ENCODE results near the gene GP1BA. TPM values are rescaled to one million over a fixed set of nuclear protein-coding genes. Genes with fewer than 3 reads are reported as not detected.

GP1BA gene
- total and polyA plus RNA-seq, 10 of the 15 experiments (the other 5 are each of a cell fraction or from before 2014, with no cell fraction given): 0.04 to 0.67 (median 0.28) TPM; not detected in 1

DNA sequence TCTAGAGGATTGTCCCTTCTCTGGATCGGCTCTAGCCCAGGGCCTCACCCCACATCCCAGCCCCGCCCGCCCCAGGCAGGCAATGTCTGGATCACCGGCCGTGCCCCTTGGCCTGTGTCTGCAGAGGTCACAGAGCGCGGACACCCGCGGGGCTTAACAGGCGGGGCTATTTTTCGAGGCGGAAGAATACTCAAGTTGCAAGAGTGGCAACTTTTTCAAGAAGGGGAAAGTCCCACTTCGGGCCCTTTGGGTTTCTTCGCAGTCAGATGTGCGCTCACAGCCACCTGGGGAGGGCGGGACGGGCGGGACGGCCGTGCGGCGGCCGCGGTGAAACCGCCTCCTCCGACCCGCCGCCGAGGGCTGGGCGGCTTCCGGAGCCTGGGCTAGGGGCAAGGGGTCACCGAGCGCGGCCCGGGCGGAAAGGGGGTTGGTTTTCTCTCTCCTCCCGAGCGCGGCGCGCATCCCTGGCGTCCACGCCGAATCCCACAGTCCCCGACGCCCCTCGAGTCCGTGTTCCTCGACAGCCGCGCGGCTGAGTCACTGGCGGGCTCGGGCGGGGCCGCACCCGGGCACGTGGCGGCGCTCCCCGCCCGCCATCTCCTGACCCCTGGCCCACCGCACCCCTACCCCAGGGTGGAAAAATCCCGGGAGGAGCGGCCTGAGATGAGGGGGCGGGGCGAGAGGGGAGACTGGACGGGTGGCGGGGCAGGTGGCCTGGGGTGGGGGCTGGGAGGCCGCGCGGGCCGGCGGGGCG is 17.4 kb downstream of the GP1BA start (continued):
- TF ChIP-seq, protein P1, sequence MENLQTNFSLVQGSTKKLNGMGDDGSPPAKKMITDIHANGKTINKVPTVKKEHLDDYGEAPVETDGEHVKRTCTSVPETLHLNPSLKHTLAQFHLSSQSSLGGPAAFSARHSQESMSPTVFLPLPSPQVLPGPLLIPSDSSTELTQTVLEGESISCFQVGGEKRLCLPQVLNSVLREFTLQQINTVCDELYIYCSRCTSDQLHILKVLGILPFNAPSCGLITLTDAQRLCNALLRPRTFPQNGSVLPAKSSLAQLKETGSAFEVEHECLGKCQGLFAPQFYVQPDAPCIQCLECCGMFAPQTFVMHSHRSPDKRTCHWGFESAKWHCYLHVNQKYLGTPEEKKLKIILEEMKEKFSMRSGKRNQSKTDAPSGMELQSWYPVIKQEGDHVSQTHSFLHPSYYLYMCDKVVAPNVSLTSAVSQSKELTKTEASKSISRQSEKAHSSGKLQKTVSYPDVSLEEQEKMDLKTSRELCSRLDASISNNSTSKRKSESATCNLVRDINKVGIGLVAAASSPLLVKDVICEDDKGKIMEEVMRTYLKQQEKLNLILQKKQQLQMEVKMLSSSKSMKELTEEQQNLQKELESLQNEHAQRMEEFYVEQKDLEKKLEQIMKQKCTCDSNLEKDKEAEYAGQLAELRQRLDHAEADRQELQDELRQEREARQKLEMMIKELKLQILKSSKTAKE (IDR thresholded peaks at IDR 0.05; ENCODE audit: low read depth, poor library complexity, severe bottlenecking): no peak
- TF ChIP-seq POLR2A (IDR thresholded peaks at IDR 0.05; ENCODE audit: low read depth, low read length) (peak; percentile 83), HDAC2 (IDR thresholded peaks at IDR 0.05) (no peak), PML (IDR thresholded peaks at IDR 0.05; ENCODE audit: low read length) (no peak), RCOR1 (conservative IDR thresholded peaks at IDR 0.05; ENCODE audit: low read depth, low read length) (peak; percentile 78; the same call in 1 of the 2 replicates), SMC3 (IDR thresholded peaks at IDR 0.05; ENCODE audit: borderline replicate concordance, low read length) (no peak), RAD51 (IDR thresholded peaks at IDR 0.05) (no peak), ZNF207 (IDR thresholded peaks at IDR 0.05; ENCODE audit: borderline replicate concordance) (no peak), CBX3 (IDR thresholded peaks at IDR 0.05; ENCODE audit: borderline replicate concordance, low read depth) (no peak), GATAD2B (conservative IDR thresholded peaks at IDR 0.05; ENCODE audit: low read depth) (no peak; the same call in 1 of the 2 replicates), FOXK2 (IDR thresholded peaks at IDR 0.05) (no peak), NBN (IDR thresholded peaks at IDR 0.05) (0 out of 2 replicates have a peak, but pooled peaks have one; percentile 1), DPF2 (IDR thresholded peaks at IDR 0.05) (peak; percentile 62; the same call in 1 of the 2 replicates)
- TF ChIP-seq, protein P2, sequence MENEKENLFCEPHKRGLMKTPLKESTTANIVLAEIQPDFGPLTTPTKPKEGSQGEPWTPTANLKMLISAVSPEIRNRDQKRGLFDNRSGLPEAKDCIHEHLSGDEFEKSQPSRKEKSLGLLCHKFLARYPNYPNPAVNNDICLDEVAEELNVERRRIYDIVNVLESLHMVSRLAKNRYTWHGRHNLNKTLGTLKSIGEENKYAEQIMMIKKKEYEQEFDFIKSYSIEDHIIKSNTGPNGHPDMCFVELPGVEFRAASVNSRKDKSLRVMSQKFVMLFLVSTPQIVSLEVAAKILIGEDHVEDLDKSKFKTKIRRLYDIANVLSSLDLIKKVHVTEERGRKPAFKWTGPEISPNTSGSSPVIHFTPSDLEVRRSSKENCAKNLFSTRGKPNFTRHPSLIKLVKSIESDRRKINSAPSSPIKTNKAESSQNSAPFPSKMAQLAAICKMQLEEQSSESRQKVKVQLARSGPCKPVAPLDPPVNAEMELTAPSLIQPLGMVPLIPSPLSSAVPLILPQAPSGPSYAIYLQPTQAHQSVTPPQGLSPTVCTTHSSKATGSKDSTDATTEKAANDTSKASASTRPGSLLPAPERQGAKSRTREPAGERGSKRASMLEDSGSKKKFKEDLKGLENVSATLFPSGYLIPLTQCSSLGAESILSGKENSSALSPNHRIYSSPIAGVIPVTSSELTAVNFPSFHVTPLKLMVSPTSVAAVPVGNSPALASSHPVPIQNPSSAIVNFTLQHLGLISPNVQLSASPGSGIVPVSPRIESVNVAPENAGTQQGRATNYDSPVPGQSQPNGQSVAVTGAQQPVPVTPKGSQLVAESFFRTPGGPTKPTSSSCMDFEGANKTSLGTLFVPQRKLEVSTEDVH (IDR thresholded peaks at IDR 0.05; ENCODE audit: low read depth, partially characterized antibody): no peak
- TF ChIP-seq, protein P3, sequence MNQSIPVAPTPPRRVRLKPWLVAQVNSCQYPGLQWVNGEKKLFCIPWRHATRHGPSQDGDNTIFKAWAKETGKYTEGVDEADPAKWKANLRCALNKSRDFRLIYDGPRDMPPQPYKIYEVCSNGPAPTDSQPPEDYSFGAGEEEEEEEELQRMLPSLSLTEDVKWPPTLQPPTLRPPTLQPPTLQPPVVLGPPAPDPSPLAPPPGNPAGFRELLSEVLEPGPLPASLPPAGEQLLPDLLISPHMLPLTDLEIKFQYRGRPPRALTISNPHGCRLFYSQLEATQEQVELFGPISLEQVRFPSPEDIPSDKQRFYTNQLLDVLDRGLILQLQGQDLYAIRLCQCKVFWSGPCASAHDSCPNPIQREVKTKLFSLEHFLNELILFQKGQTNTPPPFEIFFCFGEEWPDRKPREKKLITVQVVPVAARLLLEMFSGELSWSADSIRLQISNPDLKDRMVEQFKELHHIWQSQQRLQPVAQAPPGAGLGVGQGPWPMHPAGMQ (IDR thresholded peaks at IDR 0.05; ENCODE audit: borderline replicate concordance): no peak
- TF ChIP-seq, protein P4, sequence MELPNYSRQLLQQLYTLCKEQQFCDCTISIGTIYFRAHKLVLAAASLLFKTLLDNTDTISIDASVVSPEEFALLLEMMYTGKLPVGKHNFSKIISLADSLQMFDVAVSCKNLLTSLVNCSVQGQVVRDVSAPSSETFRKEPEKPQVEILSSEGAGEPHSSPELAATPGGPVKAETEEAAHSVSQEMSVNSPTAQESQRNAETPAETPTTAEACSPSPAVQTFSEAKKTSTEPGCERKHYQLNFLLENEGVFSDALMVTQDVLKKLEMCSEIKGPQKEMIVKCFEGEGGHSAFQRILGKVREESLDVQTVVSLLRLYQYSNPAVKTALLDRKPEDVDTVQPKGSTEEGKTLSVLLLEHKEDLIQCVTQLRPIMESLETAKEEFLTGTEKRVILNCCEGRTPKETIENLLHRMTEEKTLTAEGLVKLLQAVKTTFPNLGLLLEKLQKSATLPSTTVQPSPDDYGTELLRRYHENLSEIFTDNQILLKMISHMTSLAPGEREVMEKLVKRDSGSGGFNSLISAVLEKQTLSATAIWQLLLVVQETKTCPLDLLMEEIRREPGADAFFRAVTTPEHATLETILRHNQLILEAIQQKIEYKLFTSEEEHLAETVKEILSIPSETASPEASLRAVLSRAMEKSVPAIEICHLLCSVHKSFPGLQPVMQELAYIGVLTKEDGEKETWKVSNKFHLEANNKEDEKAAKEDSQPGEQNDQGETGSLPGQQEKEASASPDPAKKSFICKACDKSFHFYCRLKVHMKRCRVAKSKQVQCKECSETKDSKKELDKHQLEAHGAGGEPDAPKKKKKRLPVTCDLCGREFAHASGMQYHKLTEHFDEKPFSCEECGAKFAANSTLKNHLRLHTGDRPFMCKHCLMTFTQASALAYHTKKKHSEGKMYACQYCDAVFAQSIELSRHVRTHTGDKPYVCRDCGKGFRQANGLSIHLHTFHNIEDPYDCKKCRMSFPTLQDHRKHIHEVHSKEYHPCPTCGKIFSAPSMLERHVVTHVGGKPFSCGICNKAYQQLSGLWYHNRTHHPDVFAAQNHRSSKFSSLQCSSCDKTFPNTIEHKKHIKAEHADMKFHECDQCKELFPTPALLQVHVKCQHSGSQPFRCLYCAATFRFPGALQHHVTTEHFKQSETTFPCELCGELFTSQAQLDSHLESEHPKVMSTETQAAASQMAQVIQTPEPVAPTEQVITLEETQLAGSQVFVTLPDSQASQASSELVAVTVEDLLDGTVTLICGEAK (IDR thresholded peaks at IDR 0.05; ENCODE audit: borderline replicate concordance): no peak
- TF ChIP-seq, protein P5, sequence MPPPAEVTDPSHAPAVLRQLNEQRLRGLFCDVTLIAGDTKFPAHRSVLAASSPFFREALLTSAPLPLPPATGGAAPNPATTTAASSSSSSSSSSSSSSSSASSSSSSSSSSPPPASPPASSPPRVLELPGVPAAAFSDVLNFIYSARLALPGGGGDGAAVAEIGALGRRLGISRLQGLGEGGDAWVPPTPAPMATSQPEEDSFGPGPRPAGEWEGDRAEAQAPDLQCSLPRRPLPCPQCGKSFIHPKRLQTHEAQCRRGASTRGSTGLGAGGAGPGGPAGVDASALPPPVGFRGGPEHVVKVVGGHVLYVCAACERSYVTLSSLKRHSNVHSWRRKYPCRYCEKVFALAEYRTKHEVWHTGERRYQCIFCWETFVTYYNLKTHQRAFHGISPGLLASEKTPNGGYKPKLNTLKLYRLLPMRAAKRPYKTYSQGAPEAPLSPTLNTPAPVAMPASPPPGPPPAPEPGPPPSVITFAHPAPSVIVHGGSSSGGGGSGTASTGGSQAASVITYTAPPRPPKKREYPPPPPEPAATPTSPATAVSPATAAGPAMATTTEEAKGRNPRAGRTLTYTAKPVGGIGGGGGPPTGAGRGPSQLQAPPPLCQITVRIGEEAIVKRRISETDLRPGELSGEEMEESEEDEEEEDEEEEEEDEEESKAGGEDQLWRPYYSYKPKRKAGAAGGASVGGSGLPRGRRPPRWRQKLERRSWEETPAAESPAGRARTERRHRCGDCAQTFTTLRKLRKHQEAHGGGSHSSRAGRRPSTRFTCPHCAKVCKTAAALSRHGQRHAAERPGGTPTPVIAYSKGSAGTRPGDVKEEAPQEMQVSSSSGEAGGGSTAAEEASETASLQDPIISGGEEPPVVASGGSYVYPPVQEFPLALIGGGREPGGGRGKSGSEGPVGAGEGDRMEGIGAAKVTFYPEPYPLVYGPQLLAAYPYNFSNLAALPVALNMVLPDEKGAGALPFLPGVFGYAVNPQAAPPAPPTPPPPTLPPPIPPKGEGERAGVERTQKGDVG (CRISPR knock-in tag; IDR thresholded peaks at IDR 0.05): no peak
